Natural killer cell treated with Interleukin-12 subunit alpha and Interleukin-12 subunit beta and Interleukin-15 and Interleukin-18, amount 100 ng/mL, for 72 hours (primary cell): ENCODE measurements around the gene ST8SIA5. TPM values are rescaled to one million over a fixed set of nuclear protein-coding genes. Genes with fewer than 3 reads are reported as not detected.
A peak's percentile ranks its signal among the peaks of the same experiment; 100 is the strongest.

ENCODE experiments used
- ATAC-seq, 2 donors: fragments of 150-1000 bp; cut with Tn5 transposase in 1 of 2; sonication (Bioruptor Pico), chemical (Tn5 transposase) in 1 of 2; 2 replicates each; pipeline ENCODE4 v1.10.0; 2021
- DNase-seq: peaks from one replicate; pipeline ENCODE4 v3.0.0; 2022; ENCODE audit warnings: low spot score
- H3K27ac Mint-ChIP-seq, 2 donors: 1 replicate in 1 of 2; 2 replicates in 1 of 2; pipeline ENCODE4 v1.8.0; 2022; ENCODE audit warnings: mixed read lengths in 2 of 2, mild to moderate bottlenecking in 1 of 2, moderate library complexity in 1 of 2
- H3K27me3 Mint-ChIP-seq, 2 donors: 1 replicate in 1 of 2; 2 replicates in 1 of 2; pipeline ENCODE4 v1.8.0; 2022; ENCODE audit warnings: mixed read lengths in 2 of 2
- H3K36me3 Mint-ChIP-seq: one replicate; pipeline ENCODE4 v1.8.0; 2022; ENCODE audit warnings: mixed read lengths
- H3K4me1 Mint-ChIP-seq, 2 donors: 1 replicate in 1 of 2; 2 replicates in 1 of 2; pipeline ENCODE4 v1.8.0; 2022; ENCODE audit warnings: low read depth in 2 of 2, mixed read lengths in 2 of 2, mild to moderate bottlenecking in 1 of 2
- H3K4me3 Mint-ChIP-seq: one replicate; pipeline ENCODE4 v1.8.0; 2022; ENCODE audit warnings: mixed read lengths
- H3K9me3 Mint-ChIP-seq: 2 replicates; pipeline ENCODE4 v1.8.0; 2022; ENCODE audit warnings: mixed read lengths
- total RNA-seq, 2 donors: library from RNA; stranded (reverse); gene quantifications; one replicate each; pipeline ENCODE4 v1.2.3, GENCODE V29; 2022

ST8SIA5 gene
- total RNA-seq, 2 donors from 2014 or later: 0.17 to 1.0 TPM

DNA sequence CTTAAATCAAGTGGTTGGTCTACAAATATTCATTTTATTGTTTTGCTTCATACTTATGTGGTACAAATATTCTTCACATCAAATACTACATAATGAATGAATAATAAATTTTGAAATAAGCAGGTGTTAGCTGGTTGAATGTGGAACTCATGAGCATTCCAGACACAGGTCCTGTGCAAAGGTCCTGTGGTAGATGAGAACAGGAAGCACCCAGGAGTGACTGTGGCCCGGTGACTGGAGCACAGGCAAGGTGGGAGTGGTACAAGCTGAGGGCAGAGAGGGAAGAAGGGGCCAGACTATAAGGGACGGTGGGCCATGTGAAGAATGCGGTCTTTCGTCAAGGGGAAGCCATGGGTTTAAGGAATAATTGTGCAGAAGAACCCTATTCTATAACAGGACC lies 73.6 kb downstream of the ST8SIA5 start:
- no peaks in the 10 kb centered on the region for H3K9me3 Mint-ChIP-seq
- no peak overlapping the region for H3K4me3 Mint-ChIP-seq
- DNase-seq (no peak), ATAC-seq (no peak)
- H3K4me1 Mint-ChIP-seq: no peaks in the 10 kb centered on the region
- no peak overlapping the region for H3K27ac Mint-ChIP-seq
- H3K27me3 Mint-ChIP-seq: peaks cover 7 to 9% of the 10 kb centered on the region in 2 donors
- H3K36me3 Mint-ChIP-seq: no peaks in the 10 kb centered on the region

DNA sequence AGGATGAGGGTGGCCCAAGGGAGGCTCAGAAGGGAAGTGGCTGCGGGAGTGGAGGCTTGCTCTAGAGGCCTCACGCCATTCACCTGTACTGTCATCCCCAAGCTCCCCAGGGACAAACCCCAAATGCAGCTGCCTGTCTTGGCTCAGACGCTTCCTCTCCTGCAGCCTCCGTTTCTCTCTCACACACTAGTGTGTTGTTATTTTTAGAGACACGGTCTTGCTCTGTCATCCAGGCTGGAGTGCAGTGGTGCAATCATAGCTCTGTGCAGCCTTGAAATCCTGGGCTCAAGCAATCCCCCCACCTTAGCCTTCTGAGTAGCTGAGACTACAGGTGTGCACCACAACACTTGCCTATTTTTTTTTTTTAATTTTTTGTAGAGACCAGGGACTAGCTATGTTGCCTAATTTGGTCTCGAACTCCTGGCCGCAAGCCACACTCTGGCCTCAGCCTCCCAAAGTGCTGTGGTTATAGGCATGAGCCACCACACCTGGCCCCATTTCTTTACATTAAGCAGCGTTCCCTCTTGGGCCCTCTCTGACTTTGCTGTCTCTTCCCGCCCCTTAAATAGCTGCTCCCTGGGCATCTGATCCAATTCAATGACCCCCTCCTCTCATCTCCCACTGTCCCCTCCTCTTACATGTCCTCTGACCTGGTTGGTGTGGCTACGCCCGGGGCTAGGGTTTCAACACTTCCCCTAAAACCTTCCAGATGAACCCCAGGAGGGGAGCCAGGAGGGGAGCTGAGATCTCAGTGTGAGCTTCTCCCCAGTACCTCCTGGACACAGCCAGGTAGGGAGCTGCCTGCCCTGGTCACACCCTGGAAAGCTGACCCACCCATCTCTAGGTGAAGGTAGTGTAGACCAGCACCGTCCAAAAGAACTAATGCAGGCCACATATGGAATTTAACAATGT lies 75.8 kb downstream of the ST8SIA5 start:
- DNase-seq: no peak
- Mint-ChIP-seq H3K27ac (no peak overlapping the region), H3K4me3 (no peak overlapping the region), H3K4me1 (no peaks in the 10 kb centered on the region), H3K36me3 (no peaks in the 10 kb centered on the region), H3K27me3 (peaks cover 7 to 9% of the 10 kb centered on the region in 2 donors), H3K9me3 (no peaks in the 10 kb centered on the region)
- no peak for ATAC-seq

DNA sequence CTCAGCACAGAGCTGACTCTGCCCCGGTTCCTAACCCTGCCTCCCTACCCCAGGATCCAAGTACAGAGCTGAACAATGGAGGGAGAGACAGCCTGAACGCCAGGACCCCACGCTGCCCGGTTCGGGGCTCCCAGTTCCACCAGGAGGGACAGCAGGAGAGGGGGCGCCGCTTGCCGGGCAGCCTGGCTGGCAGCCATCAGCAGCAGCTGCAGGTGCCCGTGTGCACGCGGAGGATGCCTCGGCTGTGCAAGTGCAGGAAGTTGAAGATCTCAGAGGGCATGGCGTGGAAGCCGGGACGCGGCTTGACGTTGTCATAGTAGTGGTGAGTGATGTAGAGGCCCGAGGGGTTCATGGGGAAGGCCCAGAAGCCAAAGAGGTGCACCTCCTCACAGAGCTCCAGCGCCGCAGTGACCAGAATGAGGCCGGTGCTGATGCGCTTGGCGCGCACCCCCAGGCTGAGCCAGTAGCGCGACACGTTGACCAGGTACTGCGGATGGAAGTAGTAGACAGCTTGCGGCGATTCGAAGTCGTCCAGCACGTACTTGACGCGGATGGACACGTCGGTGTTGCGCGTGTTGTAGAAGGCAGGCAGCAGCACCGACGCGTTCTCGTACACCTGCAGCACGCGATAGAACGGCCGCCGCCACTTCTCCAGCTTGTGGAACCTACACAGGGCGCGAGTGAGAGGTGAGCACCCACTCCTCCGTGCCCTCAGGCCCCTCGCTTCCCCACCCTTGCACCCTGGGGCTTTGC lies 76.8 kb downstream of the ST8SIA5 start:
- no peaks in the 10 kb centered on the region for H3K36me3 Mint-ChIP-seq
- no peak overlapping the region for H3K4me3 Mint-ChIP-seq
- no peak for DNase-seq
- ATAC-seq: peak in 1 of 2 donors; percentile 14
- no peak overlapping the region for H3K27ac Mint-ChIP-seq
- peaks cover 11 to 14% of the 10 kb centered on the region in 2 donors for H3K27me3 Mint-ChIP-seq
- H3K4me1 Mint-ChIP-seq: no peaks in the 10 kb centered on the region
- no peaks in the 10 kb centered on the region for H3K9me3 Mint-ChIP-seq

DNA sequence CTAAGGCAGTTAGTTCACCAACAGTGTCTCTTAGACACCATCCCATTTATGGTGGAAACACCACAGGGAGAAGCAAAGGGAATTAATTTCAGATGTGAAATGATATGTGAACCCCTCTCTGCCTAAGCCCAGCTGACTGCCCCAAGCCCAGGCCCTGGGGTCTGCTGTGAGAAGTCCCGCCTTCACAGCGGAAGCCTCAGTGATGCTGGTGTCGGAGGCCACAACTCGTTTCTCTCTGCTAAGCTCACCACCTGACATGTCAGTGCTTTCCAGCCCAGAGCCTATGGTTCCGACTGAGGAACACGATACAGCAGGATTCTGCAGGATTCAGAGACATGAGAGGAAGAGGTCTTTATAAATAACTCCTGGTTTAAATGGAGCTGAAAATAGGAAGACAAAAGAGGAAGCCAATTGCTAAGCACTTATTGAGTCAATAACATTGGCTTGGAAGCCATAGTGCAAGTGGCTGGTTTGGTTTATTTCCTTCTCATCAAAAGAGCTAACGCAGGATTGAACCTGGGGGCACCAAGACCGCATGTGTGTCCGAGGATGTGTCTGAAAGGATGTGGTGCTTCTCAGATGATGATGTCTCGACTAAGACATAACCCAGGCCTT lies 78.0 kb downstream of the ST8SIA5 start:
- Mint-ChIP-seq H3K27me3 (peaks cover 16 to 25% of the 10 kb centered on the region in 2 donors), H3K4me3 (no peak overlapping the region), H3K4me1 (no peaks in the 10 kb centered on the region), H3K9me3 (no peaks in the 10 kb centered on the region), H3K36me3 (no peaks in the 10 kb centered on the region), H3K27ac (no peak overlapping the region)
- no peak for ATAC-seq
- DNase-seq: no peak

DNA sequence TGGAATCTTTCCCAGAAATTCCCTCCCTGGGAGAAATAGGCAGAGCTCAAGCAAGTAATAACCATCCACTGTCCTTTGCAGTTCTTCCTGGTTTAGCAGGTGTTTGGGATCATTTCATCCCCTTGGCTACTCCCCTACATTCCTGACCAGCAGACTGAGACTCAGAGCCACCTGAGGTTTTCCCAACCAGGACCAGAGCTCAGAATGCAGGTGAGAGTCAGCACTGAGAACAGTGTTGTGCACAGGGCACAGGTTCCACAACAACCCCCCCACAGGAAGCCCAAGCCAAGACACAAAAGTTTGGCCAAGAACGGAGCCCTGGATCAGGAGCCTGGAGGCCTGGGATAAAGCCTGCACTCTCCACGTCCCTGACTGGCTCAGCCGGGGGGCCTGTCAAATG lies 78.8 kb downstream of the ST8SIA5 start:
- peaks cover 16 to 22% of the 10 kb centered on the region in 2 donors for H3K27me3 Mint-ChIP-seq
- DNase-seq (no peak), ATAC-seq (no peak)
- no peaks in the 10 kb centered on the region for H3K9me3 Mint-ChIP-seq
- no peaks in the 10 kb centered on the region for H3K4me1 Mint-ChIP-seq
- no peak overlapping the region for H3K27ac Mint-ChIP-seq
- H3K36me3 Mint-ChIP-seq: no peaks in the 10 kb centered on the region
- no peak overlapping the region for H3K4me3 Mint-ChIP-seq

DNA sequence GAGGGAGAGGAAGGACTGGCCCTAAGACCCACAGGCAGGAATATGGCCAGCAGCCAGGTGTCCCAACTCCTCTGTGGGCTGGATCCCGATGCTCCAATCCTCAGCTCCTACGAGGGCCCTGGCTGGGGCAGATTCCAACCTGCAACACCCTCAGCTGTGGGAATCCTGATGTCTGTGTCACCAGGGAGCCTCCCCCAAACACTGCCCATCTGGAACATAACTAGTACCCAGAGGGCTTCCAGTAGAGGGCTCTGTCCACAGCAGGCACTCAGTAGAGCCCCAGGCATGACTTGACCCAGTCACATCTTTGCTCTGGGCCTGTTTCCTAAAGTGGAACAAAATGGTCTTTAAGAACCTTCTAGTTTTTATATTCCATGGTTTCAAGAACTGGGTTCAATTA lies 79.2 kb downstream of the ST8SIA5 start:
- DNase-seq (no peak), ATAC-seq (no peak)
- Mint-ChIP-seq H3K36me3 (no peaks in the 10 kb centered on the region), H3K4me1 (no peaks in the 10 kb centered on the region), H3K27ac (no peak overlapping the region), H3K27me3 (peaks cover 16 to 20% of the 10 kb centered on the region in 2 donors), H3K9me3 (no peaks in the 10 kb centered on the region), H3K4me3 (no peak overlapping the region)

DNA sequence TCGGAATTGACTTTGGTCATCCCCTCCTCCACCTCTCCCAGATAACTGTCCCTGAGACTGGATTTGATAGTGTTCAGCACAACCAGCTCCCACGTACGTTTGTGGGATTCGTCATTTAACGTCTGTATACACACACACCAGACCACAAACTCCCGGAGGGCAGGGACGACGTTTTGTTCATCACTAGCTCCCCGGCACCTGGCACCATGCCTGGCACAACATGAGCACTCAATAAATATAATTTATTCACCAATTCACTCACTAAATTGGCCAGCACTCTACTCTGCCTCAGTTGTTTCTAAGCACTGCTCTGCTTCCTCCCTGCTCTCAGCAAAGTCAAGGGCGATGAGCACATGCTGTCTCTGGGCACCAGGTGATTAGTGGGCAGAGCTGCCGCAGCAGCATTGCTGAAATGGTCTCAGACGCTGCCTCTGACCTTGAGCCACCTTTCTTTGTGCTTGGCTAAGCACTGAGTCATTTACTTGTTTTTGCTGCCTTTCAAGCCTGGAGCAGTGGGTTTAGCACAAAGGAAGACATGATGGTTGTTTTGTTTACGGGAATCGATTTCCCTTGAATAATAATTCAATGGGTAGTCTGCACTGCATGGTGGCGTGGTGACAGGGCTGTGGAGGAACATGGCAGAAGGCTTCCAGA lies 80.5 kb downstream of the ST8SIA5 start:
- no peak overlapping the region for H3K27ac Mint-ChIP-seq
- no peaks in the 10 kb centered on the region for H3K4me1 Mint-ChIP-seq
- ATAC-seq: no peak

DNA sequence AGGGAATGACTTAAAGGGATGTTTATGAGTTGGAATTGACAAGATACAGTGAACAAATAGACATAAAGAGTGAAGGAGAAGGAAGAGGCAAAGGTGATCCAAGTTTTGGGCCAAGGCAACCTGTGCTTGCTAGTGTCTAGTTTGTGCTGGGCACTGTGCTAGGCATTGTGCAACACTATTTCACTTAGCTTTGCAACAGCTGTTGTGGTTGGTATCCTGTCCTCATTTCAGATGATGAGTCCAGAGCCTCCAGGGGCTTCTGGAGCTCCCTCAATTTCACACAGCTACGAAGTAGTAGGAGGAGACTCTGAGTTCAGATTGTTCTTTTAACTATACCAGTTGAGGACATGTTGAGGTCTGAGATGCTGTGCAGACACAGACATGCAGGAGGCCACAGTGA lies 81.7 kb downstream of the ST8SIA5 start:
- no peak overlapping the region for H3K27ac Mint-ChIP-seq
- H3K36me3 Mint-ChIP-seq: no peaks in the 10 kb centered on the region
- DNase-seq (no peak), ATAC-seq (no peak)
- no peaks in the 10 kb centered on the region for H3K9me3 Mint-ChIP-seq
- H3K4me1 Mint-ChIP-seq: no peaks in the 10 kb centered on the region
- H3K27me3 Mint-ChIP-seq: peaks cover 10 to 26% of the 10 kb centered on the region in 2 donors
- no peak overlapping the region for H3K4me3 Mint-ChIP-seq

More for the DNA sequence above, 80.5 kb downstream of the ST8SIA5 start:
- no peaks in the 10 kb centered on the region for H3K36me3 Mint-ChIP-seq
- H3K27me3 Mint-ChIP-seq: peaks cover 11 to 20% of the 10 kb centered on the region in 2 donors
- H3K9me3 Mint-ChIP-seq: no peaks in the 10 kb centered on the region
- no peak for DNase-seq
- H3K4me3 Mint-ChIP-seq: no peak overlapping the region

DNA sequence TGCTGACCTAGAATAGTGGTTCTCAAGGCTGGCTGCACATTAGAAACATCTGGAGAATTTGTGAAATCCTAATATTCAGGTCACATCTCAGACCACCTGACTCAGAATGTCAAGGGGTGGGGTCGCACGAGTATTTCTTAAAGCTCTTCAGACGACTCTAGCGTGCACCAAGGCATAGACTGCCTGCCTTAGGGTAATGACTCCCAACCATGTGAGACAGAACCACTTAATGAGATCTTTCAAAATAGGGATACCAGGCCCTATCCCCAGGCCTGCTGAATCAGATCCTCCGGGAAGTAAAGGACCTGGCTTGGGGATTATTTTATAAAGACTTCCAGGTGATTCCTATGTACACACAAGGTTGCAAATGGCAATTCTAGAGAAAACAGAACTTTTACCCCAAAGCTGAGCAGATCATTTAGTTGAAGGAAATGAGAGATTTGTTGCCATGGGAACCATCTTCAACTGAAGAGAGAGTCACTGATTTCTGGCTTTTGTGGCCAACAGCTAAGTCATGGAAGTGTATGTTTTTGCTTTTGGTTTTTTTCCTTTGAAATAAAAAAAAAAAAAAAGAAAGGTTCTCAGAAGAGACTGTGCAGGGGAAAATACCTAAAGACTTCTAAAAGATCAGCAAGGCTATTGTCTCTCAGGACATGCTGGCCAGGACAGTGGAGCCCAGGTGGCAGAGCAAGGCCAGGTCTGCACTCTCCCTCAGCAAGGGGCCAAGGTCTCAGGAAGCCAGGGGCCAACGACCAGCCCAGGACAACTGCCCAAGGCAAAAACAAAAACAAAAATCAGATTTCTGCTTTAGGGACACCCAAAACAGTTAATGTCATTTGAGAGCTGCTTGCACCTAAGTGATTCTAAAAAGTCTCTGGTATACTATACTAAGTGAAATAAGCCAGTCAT lies 84.5 kb downstream of the ST8SIA5 start:
- Mint-ChIP-seq H3K4me3 (no peak overlapping the region), H3K4me1 (no peaks in the 10 kb centered on the region), H3K9me3 (no peaks in the 10 kb centered on the region), H3K27me3 (peaks cover 13 to 26% of the 10 kb centered on the region in 2 donors), H3K36me3 (no peaks in the 10 kb centered on the region), H3K27ac (no peak overlapping the region)
- ATAC-seq (no peak), DNase-seq (no peak)

DNA sequence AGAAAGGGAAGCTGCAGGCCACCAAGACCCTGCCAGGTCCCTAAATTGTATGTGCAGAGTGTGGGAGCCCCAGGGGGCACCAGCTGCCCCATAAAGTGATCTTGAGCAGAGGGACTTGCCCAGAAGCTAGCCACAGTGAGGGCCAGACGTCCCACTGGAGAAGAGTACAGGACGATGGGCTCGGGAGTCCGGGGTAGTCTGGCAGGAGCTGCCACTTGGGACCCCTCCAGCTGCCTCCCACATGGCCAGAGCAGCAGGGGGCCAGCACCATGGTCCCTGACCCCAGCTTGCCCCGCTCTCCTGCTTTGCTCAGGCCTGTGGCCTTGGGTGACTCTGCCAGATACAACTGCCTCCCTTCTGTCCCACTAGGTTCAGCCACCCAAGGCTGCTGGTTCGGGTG lies 88.2 kb downstream of the ST8SIA5 start:
- Mint-ChIP-seq H3K4me1 (no peaks in the 10 kb centered on the region), H3K4me3 (no peak overlapping the region), H3K27ac (no peak overlapping the region), H3K27me3 (peaks cover 14 to 18% of the 10 kb centered on the region in 2 donors), H3K9me3 (no peaks in the 10 kb centered on the region), H3K36me3 (no peaks in the 10 kb centered on the region)
- peak; percentile 12 to 28 for ATAC-seq
- DNase-seq: no peak

DNA sequence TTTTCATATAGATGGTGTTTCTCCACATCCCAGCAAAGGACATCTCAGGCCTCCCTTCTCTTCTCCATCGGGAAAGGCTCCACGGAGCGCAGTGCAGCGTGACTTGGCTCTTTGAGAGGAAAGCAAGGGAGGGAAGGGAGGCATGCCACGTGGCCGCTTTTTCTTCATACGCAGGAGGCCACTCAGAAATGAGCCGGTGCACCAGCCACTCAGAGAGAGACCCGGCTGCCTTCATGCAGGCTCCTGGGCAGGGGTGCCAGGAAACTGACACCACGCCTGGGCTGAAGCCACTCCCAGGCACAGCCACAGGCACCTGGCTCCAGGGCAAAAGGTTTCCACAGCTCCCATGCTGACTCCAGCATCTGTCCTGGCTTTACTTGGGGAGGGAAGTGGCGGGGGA lies 88.7 kb downstream of the ST8SIA5 start:
- Mint-ChIP-seq H3K4me1 (no peaks in the 10 kb centered on the region), H3K36me3 (no peaks in the 10 kb centered on the region), H3K9me3 (no peaks in the 10 kb centered on the region), H3K27ac (no peak overlapping the region), H3K27me3 (peaks cover 16 to 23% of the 10 kb centered on the region in 2 donors), H3K4me3 (no peak overlapping the region)
- DNase-seq (no peak), ATAC-seq (no peak)

DNA sequence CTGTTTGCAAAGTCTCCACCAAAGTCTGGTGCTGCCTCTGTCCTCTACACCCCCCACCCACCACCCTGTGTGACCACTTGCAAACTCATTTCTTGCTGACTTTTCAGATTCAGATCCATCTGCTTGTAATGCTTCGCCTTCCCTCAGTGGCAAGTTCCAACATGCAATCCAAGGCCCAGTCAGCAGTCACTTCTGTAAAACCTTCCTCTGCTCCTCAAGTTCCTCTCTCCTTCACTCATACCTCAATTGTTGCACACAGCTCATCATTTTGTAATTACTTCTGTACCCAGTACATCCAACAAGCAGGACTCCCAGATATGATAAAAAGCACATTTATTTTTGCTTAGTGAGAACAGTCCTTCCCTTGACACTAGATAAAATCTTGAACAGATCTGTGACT lies 93.3 kb downstream of the ST8SIA5 start:
- H3K4me1 Mint-ChIP-seq: no peaks in the 10 kb centered on the region
- no peaks in the 10 kb centered on the region for H3K9me3 Mint-ChIP-seq
- H3K27ac Mint-ChIP-seq: no peak overlapping the region
- no peaks in the 10 kb centered on the region for H3K36me3 Mint-ChIP-seq
- H3K4me3 Mint-ChIP-seq: no peak overlapping the region
- peaks cover 10 to 21% of the 10 kb centered on the region in 2 donors for H3K27me3 Mint-ChIP-seq
- no peak for ATAC-seq
- no peak for DNase-seq
